HG02885 (cell line): ENCODE measurements around the gene ACIN1.

Experiments used
- ATAC-seq: cut with Tn5 transposase; IDR thresholded peaks from one replicate; pipeline ENCODE4 v1.9.1; 2021; ENCODE audit warnings: mild to moderate bottlenecking; ENCODE audit not compliant: unreplicated experiment, poor library complexity

ACIN1 gene

GRCh38 chr14:23094666-23095195 lies at the start of gene ACIN1:
ACIN1 (minus strand) TSS chr14:23095136; CDS start chr14:23095112, 24 bp downstream.
- ATAC-seq: peak; percentile 35

GRCh38 chr14:23143911-23144310 lies 49.0 kb upstream of the ACIN1 start:
- no peak for ATAC-seq

GRCh38 chr14:23142826-23143225 lies 47.9 kb upstream of the ACIN1 start:
- ATAC-seq: no peak

DNA sequence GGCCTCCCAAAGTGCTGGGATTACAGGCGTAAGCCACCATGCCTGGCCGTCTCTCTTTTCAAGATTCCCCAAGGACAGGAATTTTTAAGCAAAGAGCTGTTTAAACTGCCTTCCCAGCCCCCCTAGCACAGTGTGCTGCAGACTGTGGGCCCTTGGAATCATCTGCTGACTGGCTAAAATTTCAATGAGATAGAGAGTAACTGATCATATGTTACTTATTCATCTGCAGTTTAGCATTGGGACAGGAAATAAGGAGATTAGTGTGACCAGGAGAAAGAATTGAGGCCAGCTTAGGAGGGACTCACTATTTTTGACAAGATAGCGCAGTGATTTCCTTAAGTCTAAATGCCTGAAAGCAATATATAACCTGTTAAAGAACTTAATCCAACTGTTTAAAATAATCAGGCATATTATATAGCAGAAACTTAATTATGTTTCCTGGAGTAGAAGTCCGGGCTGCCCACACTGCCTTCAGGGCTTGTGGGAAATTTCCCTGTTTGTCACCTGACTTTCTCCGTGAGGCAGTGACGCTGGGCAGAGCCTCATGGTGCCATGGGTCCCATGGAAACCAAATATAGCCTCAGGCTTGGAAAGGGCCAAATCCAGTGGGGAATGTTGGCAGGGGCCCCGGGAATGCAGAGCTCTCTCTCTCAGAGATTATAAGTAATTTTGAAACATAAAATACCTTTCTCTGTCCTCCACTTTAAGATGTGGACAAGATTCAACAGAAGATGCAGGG lies 46.9 kb upstream of the ACIN1 start:
- ATAC-seq: no peak

GRCh38 chr14:23140371-23140770 lies 45.4 kb upstream of the ACIN1 start:
- ATAC-seq: no peak

GRCh38 chr14:23139874-23140273 lies 44.9 kb upstream of the ACIN1 start:
- no peak for ATAC-seq

- ATAC-seq: no peak
Measured at GRCh38 chr14:23137813-23138535, 43.0 kb upstream of the ACIN1 start.

DNA sequence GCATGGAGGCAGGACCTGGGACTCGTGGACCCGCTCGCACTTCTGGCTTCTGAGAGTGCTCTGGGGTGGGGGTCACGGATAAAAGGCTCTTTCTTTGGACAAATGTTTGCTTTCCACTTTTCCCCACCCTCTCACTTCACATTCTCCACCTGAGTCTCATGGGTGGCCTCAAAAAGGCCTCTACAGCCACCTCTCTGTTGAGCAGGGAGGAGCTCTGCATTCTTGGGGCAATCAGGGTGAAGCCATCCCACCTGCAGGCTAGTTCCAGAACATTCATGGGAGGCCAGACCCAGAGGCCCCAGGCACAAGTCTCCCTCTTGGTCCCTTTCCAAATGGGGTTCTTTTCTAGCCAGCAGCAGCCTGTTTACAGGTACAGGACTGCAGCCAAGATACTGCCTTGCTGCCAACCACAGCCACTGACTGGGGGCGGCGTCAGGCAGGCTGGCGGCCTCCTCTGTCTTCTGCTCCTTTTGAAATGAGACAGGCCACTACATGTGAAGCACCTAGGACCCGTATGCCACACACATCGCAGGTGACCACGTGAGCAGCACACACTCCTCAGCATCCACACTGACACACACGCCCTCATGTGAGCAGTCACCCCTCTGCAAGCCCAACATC lies 42.4 kb upstream of the ACIN1 start:
- ATAC-seq: no peak

GRCh38 chr14:23136566-23137133 lies 41.7 kb upstream of the ACIN1 start:
- no peak for ATAC-seq

DNA sequence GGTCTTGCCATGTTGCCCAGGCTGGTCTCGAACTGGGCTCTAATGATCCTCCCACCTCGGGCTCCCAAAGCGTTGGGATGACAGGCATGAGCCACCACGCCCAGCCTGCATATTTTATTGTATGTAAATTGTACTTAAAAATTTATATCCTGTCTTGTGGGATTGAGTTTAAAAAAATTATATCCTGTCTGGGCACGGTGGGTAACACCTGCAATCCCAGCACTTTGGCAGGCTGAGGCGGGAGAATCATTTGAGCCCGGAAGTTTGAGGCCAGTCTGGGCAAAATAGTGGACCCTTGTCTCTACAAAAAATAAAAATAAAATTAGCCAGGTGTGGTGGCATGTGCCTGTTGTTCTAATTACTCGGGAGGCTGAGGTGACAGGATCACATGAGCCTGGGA lies 38.0 kb upstream of the ACIN1 start:
- no peak for ATAC-seq

DNA sequence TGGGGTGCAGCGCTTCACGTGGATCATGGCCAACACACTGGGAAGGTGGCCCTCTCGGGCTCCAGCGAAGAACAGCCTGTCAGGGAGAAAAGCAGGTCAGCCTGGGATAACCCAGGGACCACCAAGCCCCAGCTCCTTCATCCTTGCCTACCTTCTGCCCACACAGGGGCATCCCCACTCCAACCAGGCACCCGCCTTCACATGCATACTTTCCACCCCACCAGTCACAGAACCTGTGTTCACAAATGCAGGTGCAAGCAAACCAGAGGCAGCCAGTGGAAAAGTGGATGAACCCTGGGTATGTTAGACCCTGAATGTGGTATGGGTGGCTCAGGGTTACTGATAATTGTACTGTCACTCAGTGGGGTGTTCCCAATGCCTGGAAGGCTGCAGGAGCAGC lies 36.5 kb upstream of the ACIN1 start:
- no peak for ATAC-seq

GRCh38 chr14:23130871-23131270 lies 35.9 kb upstream of the ACIN1 start:
- ATAC-seq: no peak

GRCh38 chr14:23129759-23130316 lies 34.9 kb upstream of the ACIN1 start:
- no peak for ATAC-seq

GRCh38 chr14:23128969-23129758 lies 34.2 kb upstream of the ACIN1 start:
- no peak for ATAC-seq

DNA sequence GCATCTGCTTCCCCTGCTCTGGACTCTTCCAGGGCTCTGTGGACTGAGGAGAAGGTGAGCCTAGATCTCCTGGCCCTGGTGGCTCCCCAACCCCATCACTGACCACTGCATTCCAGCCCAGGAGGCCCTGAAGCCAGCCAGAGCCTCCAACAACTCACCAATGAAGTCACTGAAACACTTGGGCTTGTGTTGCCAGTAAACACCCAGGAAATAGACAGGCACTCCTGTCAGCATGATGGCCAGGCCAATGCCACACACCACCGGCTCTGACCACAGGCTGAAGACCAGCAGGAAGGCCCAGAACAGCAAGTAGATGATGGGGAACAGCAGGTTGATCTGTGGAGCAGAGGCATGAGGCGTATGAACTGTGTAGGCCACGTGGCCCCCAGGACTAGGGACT lies 32.9 kb upstream of the ACIN1 start:
- no peak for ATAC-seq

- no peak for ATAC-seq
Measured at GRCh38 chr14:23126548-23127278, 31.8 kb upstream of the ACIN1 start.

DNA sequence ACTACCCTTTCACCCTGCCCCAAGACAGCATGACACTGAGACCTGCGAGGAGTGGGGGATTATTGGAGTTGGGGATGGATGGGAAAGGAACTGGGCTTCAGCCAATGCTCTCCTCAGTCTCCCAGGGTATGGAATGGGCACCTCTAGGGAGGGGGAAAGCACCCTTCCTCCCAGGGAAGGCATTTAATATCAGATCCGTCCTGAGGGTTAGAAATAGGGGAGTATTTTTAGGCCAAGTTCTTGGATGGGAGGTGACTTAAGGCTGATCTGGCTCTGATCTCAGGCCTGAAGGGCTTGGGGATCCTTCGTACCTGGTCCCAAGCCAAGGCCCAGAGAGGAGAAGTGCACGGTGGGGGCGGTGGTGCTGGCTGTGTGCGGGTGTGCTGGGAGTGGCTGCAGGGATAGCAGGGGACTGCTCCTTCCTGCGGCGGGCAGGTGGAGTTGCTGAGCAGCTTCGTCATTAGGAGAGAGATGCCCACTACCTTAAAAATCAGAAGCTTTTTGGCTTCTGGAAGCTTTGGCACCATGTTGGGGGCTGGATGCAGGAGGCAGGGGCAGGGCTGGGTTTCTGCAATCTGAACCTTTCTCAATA lies 31.1 kb upstream of the ACIN1 start:
- no peak for ATAC-seq

DNA sequence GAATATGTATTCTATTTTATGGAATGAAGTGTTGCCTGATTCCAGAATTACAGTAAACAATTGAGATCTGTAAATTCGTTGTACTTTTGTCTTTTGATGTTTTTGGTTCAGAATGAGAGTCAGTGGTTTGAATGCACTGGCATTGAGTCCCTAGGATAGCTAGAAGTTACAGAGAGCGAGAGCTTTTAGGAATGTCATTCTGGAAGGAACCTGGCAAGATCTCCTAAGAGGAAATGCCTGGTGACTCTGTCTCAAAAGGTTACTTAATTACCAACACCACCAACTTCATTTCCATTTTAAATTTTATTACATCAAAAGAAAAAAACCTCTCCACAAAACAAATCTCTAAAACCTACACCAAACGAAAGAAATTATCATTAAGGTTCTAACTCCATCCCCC lies 30.1 kb upstream of the ACIN1 start:
- ATAC-seq: no peak
